Measurements from ENCODE around the gene ACTMAP. TPM values are rescaled to one million over a fixed set of nuclear protein-coding genes. Genes with fewer than 3 reads are reported as not detected.

ACTMAP gene
- total and polyA plus RNA-seq, 2 of the 13 experiments (the other 11 are each of a cell fraction or from before 2014, with no cell fraction given), result 2.2 to 7.9 TPM

- TF ChIP-seq FOXC1 (CRISPR knock-in tag; IDR thresholded peaks at IDR 0.05; ENCODE audit: borderline replicate concordance) (peak; percentile 49; the same call in 1 of the 2 replicates), KLF12 (CRISPR knock-in tag; IDR thresholded peaks at IDR 0.05; ENCODE audit: borderline replicate concordance) (peak; percentile 4; the same call in 1 of the 2 replicates), RFXANK (CRISPR knock-in tag; IDR thresholded peaks at IDR 0.05) (peak; percentile 100), CREB1 (IDR thresholded peaks at IDR 0.05) (peak; percentile 88), CREB1 (CRISPR knock-in tag; IDR thresholded peaks at IDR 0.05) (peak; percentile 98), NFYB (CRISPR knock-in tag; IDR thresholded peaks at IDR 0.05) (peak; percentile 77), NFKB2 (CRISPR knock-in tag; IDR thresholded peaks at IDR 0.05; ENCODE audit: borderline replicate concordance) (no peak), MBNL3 (CRISPR knock-in tag; conservative IDR thresholded peaks at IDR 0.05) (no peak), LCORL (IDR thresholded peaks at IDR 0.05) (no peak), LCORL (CRISPR knock-in tag; IDR thresholded peaks at IDR 0.05) (0 out of 2 replicates have a peak, but pooled peaks have one; percentile 4), RFX5 (IDR thresholded peaks at IDR 0.05; ENCODE audit: low read depth, low read length) (peak; percentile 99), PHB2 (IDR thresholded peaks at IDR 0.05; ENCODE audit: partially characterized antibody) (no peak), ZNF75D (CRISPR knock-in tag; IDR thresholded peaks at IDR 0.05; ENCODE audit: borderline replicate concordance) (no peak), ZNF713 (CRISPR knock-in tag; IDR thresholded peaks at IDR 0.05) (no peak), POLR2G (IDR thresholded peaks at IDR 0.05; ENCODE audit: low read depth, low read length) (0 out of 2 replicates have a peak, but pooled peaks have one; percentile 10), ATF7 (IDR thresholded peaks at IDR 0.05) (no peak), ATF7 (CRISPR knock-in tag; IDR thresholded peaks at IDR 0.05) (no peak), BHLHE40 (IDR thresholded peaks at IDR 0.05; ENCODE audit: low read length) (peak; percentile 24; the same call in 1 of the 2 replicates), TRIM24 (CRISPR knock-in tag; IDR thresholded peaks at IDR 0.05) (no peak), ZNF224 (CRISPR knock-in tag; IDR thresholded peaks at IDR 0.05) (no peak), SYNCRIP (IDR thresholded peaks at IDR 0.05; ENCODE audit: insufficient read depth, low read depth, low read length) (no peak), PHF8 (CRISPR knock-in tag; IDR thresholded peaks at IDR 0.05) (0 out of 2 replicates have a peak, but pooled peaks have one; percentile 22), ZBTB42 (CRISPR knock-in tag; IDR thresholded peaks at IDR 0.05) (no peak), MTF2 (CRISPR knock-in tag; IDR thresholded peaks at IDR 0.05; ENCODE audit: borderline replicate concordance) (no peak), RFX3 (CRISPR knock-in tag; IDR thresholded peaks at IDR 0.05) (no peak)
- TF ChIP-seq, protein P1, sequence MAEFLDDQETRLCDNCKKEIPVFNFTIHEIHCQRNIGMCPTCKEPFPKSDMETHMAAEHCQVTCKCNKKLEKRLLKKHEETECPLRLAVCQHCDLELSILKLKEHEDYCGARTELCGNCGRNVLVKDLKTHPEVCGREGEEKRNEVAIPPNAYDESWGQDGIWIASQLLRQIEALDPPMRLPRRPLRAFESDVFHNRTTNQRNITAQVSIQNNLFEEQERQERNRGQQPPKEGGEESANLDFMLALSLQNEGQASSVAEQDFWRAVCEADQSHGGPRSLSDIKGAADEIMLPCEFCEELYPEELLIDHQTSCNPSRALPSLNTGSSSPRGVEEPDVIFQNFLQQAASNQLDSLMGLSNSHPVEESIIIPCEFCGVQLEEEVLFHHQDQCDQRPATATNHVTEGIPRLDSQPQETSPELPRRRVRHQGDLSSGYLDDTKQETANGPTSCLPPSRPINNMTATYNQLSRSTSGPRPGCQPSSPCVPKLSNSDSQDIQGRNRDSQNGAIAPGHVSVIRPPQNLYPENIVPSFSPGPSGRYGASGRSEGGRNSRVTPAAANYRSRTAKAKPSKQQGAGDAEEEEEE (CRISPR knock-in tag; IDR thresholded peaks at IDR 0.05; ENCODE audit: borderline replicate concordance), result no peak
- TF ChIP-seq, protein P2, sequence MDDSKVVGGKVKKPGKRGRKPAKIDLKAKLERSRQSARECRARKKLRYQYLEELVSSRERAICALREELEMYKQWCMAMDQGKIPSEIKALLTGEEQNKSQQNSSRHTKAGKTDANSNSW (CRISPR knock-in tag; IDR thresholded peaks at IDR 0.05; ENCODE audit: borderline replicate concordance), result no peak
- TF ChIP-seq, protein P3, sequence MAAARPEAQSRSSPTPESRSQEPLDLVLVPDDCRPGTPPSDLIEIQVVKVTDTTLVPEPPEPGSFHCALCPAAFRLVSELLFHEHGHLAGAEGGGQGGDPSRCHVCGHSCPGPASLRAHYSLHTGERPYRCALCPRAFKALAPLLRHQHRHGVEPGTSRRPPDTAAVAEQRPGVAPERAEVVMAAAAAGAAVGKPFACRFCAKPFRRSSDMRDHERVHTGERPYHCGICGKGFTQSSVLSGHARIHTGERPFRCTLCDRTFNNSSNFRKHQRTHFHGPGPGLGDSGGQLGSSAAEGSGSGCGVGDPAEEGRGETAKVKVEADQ (CRISPR knock-in tag; IDR thresholded peaks at IDR 0.05; ENCODE audit: borderline replicate concordance), result no peak
- TF ChIP-seq, protein P4, sequence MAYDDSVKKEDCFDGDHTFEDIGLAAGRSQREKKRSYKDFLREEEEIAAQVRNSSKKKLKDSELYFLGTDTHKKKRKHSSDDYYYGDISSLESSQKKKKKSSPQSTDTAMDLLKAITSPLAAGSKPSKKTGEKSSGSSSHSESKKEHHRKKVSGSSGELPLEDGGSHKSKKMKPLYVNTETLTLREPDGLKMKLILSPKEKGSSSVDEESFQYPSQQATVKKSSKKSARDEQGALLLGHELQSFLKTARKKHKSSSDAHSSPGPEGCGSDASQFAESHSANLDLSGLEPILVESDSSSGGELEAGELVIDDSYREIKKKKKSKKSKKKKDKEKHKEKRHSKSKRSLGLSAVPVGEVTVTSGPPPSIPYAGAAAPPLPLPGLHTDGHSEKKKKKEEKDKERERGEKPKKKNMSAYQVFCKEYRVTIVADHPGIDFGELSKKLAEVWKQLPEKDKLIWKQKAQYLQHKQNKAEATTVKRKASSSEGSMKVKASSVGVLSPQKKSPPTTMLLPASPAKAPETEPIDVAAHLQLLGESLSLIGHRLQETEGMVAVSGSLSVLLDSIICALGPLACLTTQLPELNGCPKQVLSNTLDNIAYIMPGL (CRISPR knock-in tag; IDR thresholded peaks at IDR 0.05; ENCODE audit: borderline replicate concordance in 1 of 2, low read depth in 1 of 2), result 0 out of 4 replicates have a peak, but pooled peaks of 1 of the 2 experiments have one; percentile 0
Measured at GRCh38 chr19:40776932-40777644, 26.8 kb upstream of the ACTMAP start (continued).
